ENCODE results near the gene CDH4.

- TF ChIP-seq CTCF (conservative IDR thresholded peaks at IDR 0.05; ENCODE audit: low read depth, low read length) (no peak), POLR2A (IDR thresholded peaks at IDR 0.05; ENCODE audit: low read depth, low read length) (no peak), NFE2L2 (IDR thresholded peaks at IDR 0.05; ENCODE audit: low read depth, low read length) (no peak), RAD21 (IDR thresholded peaks at IDR 0.05; ENCODE audit: low read length) (no peak), RFX5 (IDR thresholded peaks at IDR 0.05; ENCODE audit: low read depth, low read length) (no peak), SMC3 (IDR thresholded peaks at IDR 0.05; ENCODE audit: low read depth, low read length) (no peak), USF2 (IDR thresholded peaks at IDR 0.05; ENCODE audit: low read depth, low read length) (no peak), MXI1 (IDR thresholded peaks at IDR 0.05; ENCODE audit: borderline replicate concordance, low read depth, low read length) (no peak), MAFK (IDR thresholded peaks at IDR 0.05; ENCODE audit: low read depth, low read length) (no peak), ELK1 (IDR thresholded peaks at IDR 0.05; ENCODE audit: borderline replicate concordance, low read depth, low read length) (no peak), CHD1 (IDR thresholded peaks at IDR 0.05; ENCODE audit: low read depth, low read length) (no peak)
Measured at GRCh38 chr20:61369731-61370520, 117.9 kb downstream of the CDH4 start.

Data from IMR-90 (cell line).